GOT3 (cell line): ENCODE results near the gene DR1.
A peak's percentile ranks its signal among the peaks of the same experiment; 100 is the strongest.

ENCODE experiments used
- DNase-seq: peaks from one replicate; lab custom pipeline; 2025; ENCODE audit warnings: mixed read lengths; lab: John Stamatoyannopoulos, UW

Gene DR1

DNA sequence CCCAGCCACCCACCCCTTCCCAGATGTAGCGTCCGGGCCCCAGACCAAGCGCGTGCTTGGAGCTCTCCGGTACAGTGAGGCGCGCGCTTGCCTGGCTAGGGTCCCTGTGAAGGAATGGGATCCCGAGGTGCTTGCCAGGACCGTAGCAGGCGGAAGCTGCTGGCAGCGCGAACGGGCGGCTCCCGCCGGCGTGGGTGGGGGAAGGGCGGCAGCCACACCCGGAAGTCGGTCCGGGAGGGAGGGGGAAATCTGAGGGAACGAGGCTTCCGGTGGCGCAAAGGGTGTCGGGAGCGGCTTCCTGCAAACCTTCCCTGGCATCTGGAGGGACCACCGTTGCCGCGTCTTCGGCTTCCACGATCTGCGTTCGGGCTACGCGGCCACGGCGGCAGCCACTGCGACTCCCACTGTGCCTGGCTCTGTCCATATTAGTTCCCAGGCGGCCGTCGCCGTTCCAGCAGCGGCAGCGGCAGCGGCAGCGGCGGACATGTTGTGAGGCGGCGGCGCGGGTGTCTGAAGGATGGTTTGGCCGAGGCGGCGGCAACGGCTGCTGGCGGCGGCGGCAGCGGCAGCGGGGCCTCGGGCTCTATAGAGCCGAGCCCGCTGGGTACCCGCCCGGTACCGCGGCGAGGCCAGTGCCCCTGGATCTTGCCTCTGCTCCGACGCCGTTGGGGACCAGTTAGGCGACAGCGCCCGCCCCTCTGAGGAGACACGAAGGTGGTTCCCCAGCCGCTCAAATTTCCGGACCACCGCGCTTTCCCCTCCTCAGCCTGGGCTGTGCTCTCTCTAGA is at the start of gene DR1:
DR1 (plus strand) TSS at position 275 of the 788 bp plus-strand sequence. CDS start 739 bp downstream, outside the sequence.
- DNase-seq, result peak; percentile 69

DNA sequence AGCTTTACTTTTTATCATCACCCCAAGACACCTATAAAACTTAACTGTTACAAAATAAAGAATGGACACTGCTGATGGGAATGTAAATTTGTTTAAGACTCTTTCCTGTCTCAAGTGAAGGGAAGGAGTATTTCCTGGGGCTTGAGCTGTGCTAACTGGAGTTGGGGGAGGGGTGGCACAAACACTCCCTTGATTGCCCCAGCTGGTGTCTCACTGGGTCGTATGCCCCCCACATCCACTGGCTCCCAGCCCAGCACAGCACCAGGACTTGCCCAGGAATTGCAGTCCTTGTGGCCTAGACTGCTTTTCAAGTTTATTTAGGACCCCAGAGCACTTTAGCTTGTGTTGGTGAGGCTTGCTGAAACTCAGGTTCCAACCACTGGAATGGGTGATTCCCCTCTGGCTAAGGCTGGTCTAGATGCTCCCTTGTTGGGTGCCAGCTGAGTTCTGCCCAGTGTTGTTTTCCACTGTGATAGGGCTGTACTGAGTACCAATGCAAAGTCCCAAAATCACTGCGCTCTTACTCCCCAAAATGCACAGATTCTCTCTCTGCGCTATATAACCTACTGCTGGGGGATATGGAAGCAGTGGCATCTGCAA is 49.1 kb upstream of the DR1 start:
- no peak for DNase-seq

DNA sequence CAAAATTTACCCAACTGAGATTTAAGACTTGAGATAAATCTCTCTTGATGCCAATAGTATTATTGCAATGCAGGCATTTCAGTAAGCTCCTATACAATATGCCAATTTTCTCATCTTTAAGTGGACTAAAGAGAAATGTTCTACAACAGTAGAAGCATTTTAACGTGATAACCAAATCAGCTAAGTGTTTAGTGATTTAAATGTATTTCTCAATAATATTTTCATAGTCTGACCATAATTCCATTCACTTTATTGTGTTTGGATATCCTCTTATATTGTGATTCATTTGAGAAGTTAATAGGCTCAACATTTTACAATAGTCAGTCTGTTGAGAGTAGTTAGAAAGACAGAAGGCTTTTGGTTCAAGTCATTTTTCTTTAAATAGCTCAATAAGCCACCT is 44.6 kb upstream of the DR1 start:
- DNase-seq, result no peak

DNA sequence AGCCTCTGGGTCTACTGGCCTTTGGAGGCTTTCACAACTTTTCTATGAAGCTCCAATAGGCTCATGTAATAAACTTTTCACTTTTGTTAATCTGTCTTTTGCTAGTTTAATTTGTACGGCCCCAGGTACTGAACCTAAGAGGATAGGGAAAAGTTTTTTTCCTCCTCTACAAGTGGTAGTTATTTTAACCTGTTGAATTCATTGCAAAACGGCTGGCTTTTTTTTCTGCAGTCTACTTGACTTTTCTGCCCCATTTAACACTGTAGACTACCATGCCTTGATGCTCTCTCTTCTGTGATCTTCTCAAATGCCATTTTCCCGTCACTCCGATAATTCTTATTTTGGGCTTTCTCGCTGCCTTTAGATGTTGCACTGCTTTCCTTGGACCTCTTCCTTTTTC is 43.6 kb upstream of the DR1 start:
- DNase-seq, result no peak

DNA sequence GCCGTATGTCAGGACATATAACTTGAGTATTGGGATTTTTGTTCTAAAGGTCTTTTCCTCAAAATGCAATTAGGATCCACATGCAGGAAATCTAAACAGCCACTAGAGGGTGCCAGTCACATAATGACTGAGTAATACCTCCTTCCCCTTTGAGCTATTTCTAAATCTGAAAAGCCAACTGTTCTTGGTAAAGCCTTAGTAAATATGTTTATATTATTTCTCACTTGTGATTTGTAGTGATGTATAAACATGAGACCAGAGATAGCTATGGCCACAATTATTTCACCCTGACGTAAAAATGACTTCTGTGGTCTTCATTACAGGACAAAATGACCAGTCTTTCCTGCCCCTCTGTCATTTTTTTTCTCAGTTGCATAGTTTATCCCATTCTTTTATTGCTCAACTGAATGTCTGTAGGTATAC is 41.0 kb upstream of the DR1 start:
- DNase-seq, result no peak

DNA sequence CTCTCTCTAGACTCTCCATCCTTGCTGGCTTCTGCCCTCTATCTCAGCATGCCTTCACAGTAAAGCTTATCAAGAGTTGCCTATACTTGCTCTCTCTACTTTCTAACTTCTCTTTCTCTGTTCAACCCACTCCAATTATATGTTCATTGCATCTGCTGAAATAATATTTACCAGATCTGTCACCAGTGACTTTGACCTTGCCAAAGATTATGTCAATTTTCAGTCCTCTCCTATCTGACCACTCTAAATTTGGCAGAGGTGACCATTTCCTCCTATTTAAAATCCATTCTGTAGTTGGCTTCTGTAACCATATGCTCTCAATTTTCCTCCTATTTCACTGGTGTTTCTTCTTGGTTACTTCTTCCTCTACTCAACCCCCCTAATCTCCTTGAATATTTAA is 38.8 kb upstream of the DR1 start:
- no peak for DNase-seq

DNA sequence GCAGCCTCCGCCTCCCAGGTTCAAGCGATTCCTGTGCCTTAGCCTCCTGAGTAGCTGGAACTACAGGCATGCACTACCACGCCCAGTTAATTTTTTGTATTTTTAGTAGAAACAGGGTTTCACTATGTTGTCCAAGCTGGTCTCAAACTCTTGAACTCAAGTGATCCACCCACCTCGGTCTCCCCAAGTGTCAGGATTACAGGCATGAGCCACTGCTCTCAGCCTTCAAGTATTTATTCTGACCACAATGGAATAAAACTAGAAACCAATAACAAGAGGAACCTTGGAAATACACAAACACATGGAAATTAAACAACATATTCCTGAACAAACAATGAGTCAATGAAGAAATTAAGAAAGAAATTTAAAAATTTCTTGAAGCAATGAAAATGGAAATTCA is 32.7 kb upstream of the DR1 start:
- no peak for DNase-seq

DNA sequence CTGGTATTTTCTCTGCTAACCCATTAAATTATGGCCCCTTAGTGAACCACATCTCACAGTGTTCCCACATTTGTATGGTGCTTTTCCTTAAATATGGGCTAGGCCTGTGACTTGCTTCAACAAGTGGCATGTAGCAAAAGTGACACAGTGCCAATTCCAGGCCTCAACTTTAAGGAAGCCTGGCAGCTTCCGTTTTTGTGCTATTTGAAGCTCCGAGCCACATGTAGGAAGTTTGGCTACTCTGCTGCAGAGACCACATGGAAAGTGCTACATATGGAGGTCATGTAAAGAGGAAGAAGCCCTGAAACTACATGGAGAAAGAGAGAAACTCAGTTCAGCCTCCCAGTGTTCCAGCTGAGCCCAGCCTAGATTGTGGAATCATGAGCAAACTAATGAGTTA is 28.5 kb upstream of the DR1 start:
- DNase-seq, result no peak

DNA sequence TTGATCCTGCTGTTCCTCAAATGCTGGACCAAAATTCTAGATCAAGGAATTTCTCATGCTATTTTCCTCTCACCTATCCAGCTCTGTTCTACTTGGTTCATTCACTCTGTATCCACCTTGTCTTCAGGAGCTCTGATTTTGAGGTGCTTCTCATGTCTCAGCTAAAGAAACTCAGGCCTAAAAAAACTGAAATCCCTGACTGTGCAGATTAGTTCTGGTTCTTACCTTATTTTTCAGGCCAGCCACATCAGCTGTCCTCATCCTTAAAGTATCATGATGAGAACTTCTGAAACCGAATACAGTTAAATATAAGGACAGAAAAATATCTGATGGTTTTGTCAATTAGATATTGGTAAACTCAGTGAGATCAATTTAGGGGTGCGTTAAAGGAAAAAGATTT is 27.8 kb upstream of the DR1 start:
- no peak for DNase-seq

DNA sequence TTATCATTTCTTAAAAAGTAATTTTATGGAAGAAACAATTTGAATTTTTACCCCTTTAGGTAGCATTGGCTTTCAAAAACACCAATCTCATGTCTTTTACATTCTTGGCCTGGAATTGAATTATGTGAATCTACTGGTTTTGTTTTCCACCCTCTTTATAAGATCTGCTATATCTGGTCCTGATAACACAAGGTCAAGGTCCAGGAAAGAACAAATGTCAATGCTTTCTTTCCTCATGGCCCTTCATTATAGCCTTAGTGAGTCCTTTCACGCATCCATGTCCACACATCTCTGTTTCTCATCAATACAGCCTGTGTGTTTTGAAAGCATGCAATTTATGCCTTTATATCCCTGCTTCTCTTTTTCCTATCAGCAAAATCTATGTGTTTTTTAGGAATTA is 24.0 kb upstream of the DR1 start:
- no peak for DNase-seq

DNA sequence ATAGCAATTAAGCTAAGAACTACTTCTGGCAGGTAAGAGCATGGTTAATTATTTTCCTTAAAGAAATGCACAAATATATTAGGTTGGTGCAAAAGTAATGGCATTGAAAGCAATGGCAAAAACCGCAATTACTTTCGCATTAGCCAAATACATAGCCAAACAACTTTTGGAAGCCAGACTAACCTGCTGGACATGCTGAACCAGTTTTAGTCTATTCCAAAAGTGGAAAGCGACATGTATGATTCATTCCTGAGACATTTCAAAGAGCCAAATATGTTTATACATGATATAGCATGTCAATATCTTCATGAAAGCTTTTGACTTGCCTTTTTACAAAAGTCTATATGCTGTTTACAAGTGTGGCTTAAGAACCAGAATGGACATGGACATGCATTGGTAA is 23.4 kb upstream of the DR1 start:
- no peak for DNase-seq

DNA sequence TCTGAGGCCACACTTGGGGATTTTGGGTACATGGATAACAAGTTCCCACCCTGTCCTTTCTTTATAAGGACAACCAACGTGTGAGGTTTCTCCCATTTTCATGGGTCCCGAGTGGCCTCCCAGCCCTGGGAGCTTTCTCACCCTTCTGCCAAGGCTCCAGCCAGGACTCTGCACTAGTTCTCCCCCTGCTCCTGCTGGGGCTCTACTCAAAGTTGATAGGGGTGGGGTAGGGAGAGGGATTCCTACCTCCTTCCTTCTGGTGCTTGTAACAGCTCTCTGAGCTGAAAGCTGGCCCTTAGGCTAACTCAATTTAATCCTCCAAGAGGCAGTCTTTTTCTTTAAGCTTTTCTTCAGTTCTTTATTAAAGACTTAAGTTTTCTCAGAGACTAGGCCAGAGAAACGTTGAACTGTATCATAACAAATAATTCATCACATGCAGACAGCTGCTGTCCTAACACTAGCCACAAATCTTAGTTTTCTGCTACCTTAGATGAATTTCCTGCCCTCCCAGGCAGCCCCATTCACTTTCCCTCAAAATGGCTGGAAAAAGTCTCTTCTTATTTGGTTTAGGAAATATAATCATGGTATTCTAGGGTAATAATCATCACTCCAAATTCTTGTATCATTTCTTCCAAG is 22.4 kb upstream of the DR1 start:
- no peak for DNase-seq

DNA sequence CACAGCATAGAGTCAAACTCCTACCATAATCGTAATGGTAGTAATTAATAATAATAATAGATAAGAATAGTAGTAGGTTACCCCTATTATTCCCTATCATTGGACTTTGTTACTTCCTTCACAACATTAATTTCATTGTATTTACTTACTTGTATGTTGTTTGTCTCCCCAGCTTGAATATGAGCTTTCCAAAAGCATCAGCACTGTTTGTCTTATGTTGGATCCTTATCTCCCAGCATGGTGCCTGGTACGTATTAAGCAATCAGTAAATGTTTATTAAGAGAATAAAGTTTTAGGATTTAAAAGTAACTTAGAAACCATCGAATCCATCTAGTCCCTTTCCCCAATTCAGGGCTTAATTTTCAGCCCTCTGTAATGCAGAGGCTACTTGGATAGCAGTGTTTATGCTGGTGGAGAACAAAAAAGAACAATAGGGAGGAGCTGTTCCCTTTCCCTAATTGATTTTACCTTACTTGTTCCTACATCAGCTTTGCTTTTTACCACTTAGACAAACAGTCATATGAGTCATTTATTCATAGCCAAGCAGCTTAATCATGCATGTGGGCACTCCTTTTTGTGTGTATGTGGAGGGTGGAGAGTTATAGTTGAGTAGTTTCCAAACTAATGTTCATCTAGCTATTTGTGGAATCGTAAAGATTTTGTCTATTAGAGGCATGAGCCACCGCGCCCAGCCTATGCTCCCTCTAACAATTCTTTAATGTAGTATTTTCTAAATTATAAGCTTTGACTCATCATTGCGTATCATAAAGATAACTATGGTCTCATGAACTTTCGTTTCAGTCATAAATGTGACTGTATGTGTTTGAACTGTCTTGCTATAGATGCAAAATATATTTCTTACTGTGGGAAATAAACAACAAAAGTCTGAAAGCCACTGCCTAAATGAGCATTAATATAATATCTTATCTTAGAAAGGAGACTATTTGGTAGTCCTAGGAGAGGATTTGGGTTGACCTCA is 20.9 kb upstream of the DR1 start:
- no peak for DNase-seq

DNA sequence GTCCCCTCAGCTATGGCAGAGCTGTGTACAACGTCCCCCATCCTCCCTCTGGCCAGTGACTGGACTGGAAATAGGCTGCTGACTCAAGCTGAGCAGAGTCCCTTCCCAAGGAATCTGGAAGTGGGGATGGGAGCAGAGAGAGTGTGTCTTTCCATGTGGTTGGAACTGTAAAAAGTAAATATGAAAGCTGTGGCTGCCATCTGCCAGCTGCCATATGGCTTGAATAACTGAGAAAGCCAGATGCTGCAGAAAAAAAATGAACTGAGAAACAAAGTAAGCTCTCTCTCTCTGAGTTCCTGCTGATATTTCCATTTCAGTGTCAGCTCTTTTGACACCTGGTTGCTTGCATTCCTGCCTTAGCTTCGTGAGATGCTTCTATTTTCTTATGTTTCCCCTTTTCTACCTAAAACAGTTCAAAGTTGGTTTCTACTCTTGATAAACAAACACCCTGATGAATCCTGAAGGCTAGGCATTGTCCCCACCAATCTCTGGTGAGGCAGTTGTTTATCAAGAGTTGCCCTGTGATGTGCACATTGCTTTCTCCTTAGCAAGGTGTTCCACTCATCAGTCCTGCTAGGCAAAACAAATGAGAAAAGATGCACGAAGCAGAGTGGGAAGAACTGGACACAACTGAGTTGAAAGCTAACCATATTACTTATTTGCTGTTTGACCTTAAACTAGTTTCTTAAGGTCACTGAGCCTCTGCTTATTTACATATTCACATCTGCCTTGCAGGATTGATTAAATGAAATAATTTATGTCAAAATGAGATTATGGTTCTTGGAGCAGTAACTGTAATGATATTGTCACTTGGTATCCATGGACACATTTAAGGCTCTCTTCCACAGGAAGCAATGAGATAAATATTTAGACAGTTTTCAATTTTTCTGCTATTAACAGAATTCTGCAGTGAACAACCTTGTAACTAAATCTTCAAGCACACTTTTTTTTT is 16.6 kb upstream of the DR1 start:
- DNase-seq, result no peak

DNA sequence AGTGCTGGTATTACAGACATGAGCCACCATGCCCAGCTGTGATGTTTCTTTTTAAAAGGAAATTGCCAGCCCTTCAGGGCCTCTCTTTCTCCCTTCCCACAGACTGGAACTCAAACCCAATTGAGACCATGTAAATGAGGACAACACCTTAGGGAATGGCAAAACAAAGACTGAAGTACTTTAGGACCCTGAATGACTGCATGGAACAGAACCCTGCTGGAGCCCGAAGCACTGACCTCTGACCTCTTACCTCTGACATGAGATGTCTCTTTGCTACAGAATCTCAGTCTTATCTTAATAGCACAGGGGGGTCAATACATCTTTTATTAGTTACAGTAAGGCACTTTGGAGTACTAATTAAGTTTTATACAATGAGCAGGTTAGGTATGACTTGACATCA is 15.5 kb upstream of the DR1 start:
- no peak for DNase-seq

DNA sequence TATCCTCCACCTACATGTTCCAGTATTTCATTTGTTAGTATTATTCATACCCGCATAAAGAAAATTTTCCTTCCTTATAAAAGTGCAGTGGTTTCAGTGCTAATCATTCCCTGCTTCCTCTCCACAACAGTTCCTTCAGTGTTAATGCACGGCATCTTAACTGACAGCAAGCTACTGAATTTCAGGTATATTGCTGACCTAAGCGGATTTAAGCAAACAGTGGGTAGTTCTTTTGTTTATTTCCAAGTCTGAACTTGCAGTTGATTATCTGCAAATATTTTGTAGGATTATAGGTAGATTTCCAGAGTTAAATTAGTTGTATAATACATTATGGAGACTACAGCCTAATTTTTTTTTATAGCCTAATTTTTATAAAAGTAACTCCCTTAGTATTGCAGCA is 15.1 kb upstream of the DR1 start:
- no peak for DNase-seq

DNA sequence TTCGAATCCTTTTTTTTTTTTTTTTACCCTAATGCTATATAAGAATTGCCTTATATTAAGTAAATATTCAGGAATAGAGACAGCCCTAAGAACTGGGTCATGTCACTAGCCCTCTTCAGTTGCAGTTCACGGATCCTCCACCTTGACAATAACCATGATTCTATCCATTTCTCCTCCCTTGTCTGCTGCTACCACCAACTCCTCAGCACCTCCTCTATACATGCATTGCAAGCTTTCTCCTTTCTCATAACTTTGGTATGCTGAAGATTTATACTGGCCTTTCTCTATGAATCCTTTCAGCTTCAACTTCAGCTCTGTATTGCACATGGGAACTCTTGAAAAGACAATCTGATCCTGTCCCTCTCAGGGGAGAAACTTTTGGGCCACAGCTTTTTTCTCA is 14.3 kb upstream of the DR1 start:
- no peak for DNase-seq

DNA sequence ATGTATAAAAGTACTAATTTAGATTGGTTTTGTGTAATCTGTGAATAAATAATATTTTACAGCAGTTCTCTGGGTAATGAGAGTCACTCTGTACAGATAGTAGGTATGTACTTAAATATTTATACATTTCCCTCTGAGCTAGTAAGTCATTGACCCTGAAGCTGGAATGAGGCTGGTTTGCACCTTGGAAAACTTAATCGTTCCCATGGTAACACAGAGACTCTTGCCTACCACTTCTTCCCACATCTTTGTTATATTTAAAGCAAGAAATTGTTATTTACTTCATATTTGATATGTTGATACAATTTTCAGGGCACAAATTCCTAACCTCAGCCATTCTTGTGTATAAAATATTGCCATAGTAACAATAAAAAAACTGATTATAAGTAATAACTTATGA is 13.3 kb upstream of the DR1 start:
- DNase-seq, result no peak

DNA sequence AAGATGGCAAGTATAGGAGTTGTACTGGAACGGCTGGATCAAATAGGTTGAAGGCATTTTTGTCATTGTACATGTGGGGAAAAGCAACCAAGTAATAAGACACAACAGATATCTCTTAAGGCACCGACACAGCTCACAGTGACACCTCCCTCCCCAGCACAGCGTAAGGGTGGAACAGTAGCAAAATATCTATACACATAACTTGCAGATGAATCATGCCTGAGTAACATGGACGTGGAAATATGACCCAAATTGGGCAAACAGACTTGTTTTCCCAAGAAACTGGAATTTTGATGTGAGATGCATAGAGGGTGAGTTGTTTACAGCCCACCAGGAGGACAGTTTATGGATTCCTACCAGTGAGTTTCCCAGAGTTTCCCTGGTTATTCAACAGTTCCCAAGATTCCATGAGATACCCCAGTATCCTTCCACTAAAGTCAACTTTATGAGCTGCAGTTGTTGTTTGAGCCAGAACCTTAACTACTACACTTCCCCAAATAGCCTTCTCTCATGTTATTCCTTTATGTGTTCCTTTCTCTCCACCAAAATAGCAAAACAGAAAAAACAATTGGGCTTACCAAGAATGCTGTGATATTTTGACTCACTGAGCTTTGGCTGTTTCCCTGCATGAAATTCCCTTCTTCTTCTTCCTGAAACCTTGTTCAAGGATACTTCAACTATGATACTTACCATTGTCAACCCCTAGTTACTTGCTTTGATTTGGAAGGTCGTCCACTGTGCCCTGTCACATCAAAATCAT is 7.1 kb upstream of the DR1 start:
- DNase-seq, result no peak

DNA sequence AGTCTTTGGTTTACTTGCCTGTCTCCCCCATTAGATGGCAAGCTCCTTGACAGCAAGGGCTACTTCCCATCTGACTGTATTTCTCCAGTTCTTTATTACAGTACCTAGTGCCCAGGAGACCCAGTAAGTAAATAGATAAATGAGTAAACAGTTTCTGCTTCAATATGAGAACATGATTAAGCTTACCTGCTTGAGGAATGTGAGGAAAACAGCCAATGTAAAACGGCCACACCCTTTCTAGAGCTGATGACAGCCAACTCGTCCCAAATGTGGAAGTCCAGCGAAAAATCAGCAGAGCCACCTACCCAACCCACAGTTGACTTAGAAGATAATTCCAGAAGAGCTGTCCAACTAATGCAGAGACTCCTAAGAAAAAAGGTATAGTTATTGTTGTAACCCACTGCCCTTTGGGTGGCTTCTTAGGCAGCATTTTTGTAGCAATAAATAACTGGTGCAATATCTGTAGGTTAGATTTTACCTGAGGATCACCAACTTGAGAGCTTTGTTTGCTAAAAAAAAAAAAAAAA is 6.5 kb upstream of the DR1 start:
- DNase-seq, result no peak
